ENCODE measurements around the gene KIF26B.

The KIF26B gene

GRCh38 chr1:245578771-245579170 lies 424.0 kb downstream of the KIF26B start:
- DNase-seq (ENCODE audit: low read depth), result no peak
- H3K4me3 ChIP-seq (ENCODE audit: control insufficient read depth, low read depth, low read length), result no peak overlapping the region
- TF ChIP-seq CTCF (IDR thresholded peaks at IDR 0.05; ENCODE audit: control insufficient read depth, insufficient read depth, low read depth, low read length, missing control alignments), result no peak

GRCh38 chr1:245579881-245580280 lies 425.1 kb downstream of the KIF26B start:
- TF ChIP-seq CTCF (IDR thresholded peaks at IDR 0.05; ENCODE audit: control insufficient read depth, insufficient read depth, low read depth, low read length, missing control alignments), result no peak
- no peak for DNase-seq (ENCODE audit: low read depth)
- H3K4me3 ChIP-seq (ENCODE audit: control insufficient read depth, low read depth, low read length), result no peak overlapping the region

DNA sequence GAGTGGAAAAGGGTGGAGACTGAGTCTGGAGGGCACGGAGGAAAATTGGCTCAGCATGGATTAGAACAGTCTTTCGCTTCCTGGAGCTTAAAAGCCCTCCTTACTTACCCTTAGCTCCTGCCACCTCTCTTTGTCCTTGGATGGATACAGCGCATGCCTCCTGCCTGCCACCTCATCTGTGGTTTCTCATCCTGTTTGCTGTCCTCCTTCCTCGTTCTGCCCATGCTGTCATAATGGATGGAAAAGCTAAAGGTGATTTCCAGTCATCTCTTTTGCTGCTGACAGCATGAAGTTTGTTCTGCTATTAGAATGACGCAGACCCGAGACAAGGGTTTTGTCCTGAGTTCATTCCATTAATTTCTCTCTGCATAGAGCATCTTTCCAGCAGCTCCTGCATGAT lies 425.9 kb downstream of the KIF26B start:
- DNase-seq (ENCODE audit: low read depth), result no peak
- H3K4me3 ChIP-seq (ENCODE audit: control insufficient read depth, low read depth, low read length), result no peak overlapping the region
- no peak for TF ChIP-seq CTCF (IDR thresholded peaks at IDR 0.05; ENCODE audit: control insufficient read depth, insufficient read depth, low read depth, low read length, missing control alignments)

DNA sequence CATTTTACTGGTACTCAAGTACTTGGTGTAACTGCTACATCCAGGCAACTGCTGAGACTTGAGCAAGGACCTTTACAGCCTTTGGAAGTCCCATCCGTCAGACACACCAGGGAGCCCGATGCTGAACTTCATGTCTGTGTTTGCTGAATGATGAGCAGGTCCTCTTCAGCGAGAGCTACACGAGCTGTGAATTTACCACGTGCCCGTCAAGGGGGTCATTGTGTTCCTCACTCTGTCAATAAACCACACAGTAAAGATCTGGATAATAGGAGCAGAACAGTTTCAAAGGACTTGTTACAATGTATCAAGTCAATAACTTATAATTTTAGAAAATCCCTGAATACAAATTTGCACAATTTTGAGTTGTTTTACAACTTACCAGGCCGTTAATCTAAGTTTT lies 427.2 kb downstream of the KIF26B start:
- no peak for TF ChIP-seq CTCF (IDR thresholded peaks at IDR 0.05; ENCODE audit: control insufficient read depth, insufficient read depth, low read depth, low read length, missing control alignments)
- DNase-seq (ENCODE audit: low read depth), result no peak

GRCh38 chr1:245583081-245583480 lies 428.3 kb downstream of the KIF26B start:
- H3K4me3 ChIP-seq (ENCODE audit: control insufficient read depth, low read depth, low read length), result no peak overlapping the region
- no peak for TF ChIP-seq CTCF (IDR thresholded peaks at IDR 0.05; ENCODE audit: control insufficient read depth, insufficient read depth, low read depth, low read length, missing control alignments)
- DNase-seq (ENCODE audit: low read depth), result no peak

More for the DNA sequence above, 427.2 kb downstream of the KIF26B start:
- no peak overlapping the region for H3K4me3 ChIP-seq (ENCODE audit: control insufficient read depth, low read depth, low read length)

DNA sequence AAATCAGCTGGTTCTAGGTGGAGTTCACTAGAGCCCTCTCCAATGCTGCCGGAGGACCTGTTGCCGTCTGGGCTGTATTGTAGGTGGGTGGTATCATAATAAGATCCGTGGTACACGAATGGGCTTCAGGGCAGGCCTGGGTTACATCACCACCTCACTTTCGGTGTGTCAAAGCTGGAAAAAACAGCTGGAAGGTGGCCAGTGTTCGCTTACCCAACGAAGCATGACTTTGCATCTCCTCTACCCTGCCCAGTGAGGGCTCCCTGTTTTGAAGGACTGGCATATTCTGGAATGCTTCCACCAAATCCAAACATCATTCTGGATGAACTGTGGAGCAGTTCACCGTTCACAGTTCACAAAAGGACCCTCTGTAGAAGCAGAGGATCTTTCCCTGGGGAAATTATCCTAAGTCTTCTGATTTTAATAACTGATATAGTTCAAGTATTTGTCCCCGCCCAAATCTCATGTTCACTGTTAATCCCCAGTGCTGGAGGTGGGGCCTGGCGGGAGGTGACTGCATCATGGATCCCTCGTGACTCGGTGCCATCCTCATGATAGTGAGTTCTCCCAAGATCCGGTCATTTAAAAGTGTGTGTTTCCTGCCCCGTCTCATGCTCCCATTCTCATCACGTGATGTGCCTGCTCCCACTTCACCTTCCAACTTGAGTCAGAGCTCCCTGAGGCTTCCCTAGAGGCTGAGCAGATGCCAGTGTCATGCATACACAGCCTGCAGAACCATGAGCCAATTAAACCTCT lies 429.0 kb downstream of the KIF26B start:
- no peak for DNase-seq (ENCODE audit: low read depth)

More for the DNA sequence above, 429.0 kb downstream of the KIF26B start:
- TF ChIP-seq CTCF (IDR thresholded peaks at IDR 0.05; ENCODE audit: control insufficient read depth, insufficient read depth, low read depth, low read length, missing control alignments), result no peak
- H3K4me3 ChIP-seq (ENCODE audit: control insufficient read depth, low read depth, low read length), result no peak overlapping the region

Measured in AG09309 (cell line).